Activated CD8-positive, alpha-beta memory T cell treated with anti-CD3 and anti-CD28 coated beads, Interleukin-2, amount 50 U/mL, for 24 hours (primary cell): ENCODE results near the gene PTGR2.
"Not testable (repeated sequence)": the region's sequence is repeated elsewhere in the genome, so short reads cannot be mapped to it uniquely, and the experiment has no call there.

Experiments used
- DNase-seq: peaks from one replicate; pipeline ENCODE4 v3.0.0-alpha.2; 2020; ENCODE audit errors: extremely low read depth

The PTGR2 gene

GRCh38 chr14:73851567-73852382 lies at the start of gene PTGR2:
Gene PTGR2, plus strand, starts transcription at chr14:73851831. Its CDS starts 7,032 bp downstream, at chr14:73858863.
- peak; percentile 72 for DNase-seq

GRCh38 chr14:73802431-73803188 lies 49.0 kb upstream of the PTGR2 start:
- DNase-seq = no peak

- DNase-seq = no peak
Observed at GRCh38 chr14:73804636-73805035, 47.0 kb upstream of the PTGR2 start.

GRCh38 chr14:73807457-73807856 lies 44.2 kb upstream of the PTGR2 start:
- no peak for DNase-seq

GRCh38 chr14:73809391-73809790 lies 42.2 kb upstream of the PTGR2 start:
- no peak for DNase-seq

GRCh38 chr14:73810478-73811163 lies 41.0 kb upstream of the PTGR2 start:
- no peak for DNase-seq

GRCh38 chr14:73811164-73811503 lies 40.5 kb upstream of the PTGR2 start:
- no peak for DNase-seq

GRCh38 chr14:73814153-73814552 lies 37.5 kb upstream of the PTGR2 start:
- no peak for DNase-seq

GRCh38 chr14:73815849-73816248 lies 35.8 kb upstream of the PTGR2 start:
- DNase-seq = no peak

- DNase-seq = no peak
Observed at GRCh38 chr14:73816393-73816816, 35.2 kb upstream of the PTGR2 start.

- no peak for DNase-seq
Observed at GRCh38 chr14:73817020-73817655, 34.5 kb upstream of the PTGR2 start.

GRCh38 chr14:73818821-73819220 lies 32.8 kb upstream of the PTGR2 start:
- no peak for DNase-seq

- DNase-seq = no peak
Observed at GRCh38 chr14:73820631-73821030, 31.0 kb upstream of the PTGR2 start.

GRCh38 chr14:73823339-73823885 lies 28.2 kb upstream of the PTGR2 start:
- DNase-seq = no peak

- no peak for DNase-seq
Observed at GRCh38 chr14:73824127-73824526, 27.5 kb upstream of the PTGR2 start.

GRCh38 chr14:73824536-73824935 lies 27.1 kb upstream of the PTGR2 start:
- no peak for DNase-seq

GRCh38 chr14:73825551-73826188 lies 26.0 kb upstream of the PTGR2 start:
- DNase-seq = peak; percentile 63

GRCh38 chr14:73827190-73827589 lies 24.4 kb upstream of the PTGR2 start:
- DNase-seq = not testable (repeated sequence)

GRCh38 chr14:73829071-73829470 lies 22.6 kb upstream of the PTGR2 start:
- no peak for DNase-seq

GRCh38 chr14:73829526-73830431 lies 21.9 kb upstream of the PTGR2 start:
- no peak for DNase-seq
